Hepatocyte (in vitro differentiated cells): ENCODE results near the gene BATF3. TPM values are rescaled to one million over a fixed set of nuclear protein-coding genes. Genes with fewer than 3 reads are reported as not detected.
"Not testable (repeated sequence)": the region's sequence is repeated elsewhere in the genome, so short reads cannot be mapped to it uniquely, and the experiment has no call there.

ENCODE experiments used
- DNase-seq: peaks from one replicate; pipeline ENCODE4 v3.0.0-alpha.2; 2016; ENCODE audit warnings: low spot score
- H2AFZ ChIP-seq: fragments of 200-600 bp; sonication (generic); 2 replicates; pipeline ENCODE4 v1.6.0; 2016; ENCODE audit warnings: antibody characterized with exemption, mild to moderate bottlenecking
- H3K27ac ChIP-seq: fragments of 200-600 bp; sonication (generic); 2 replicates; pipeline ENCODE4 v1.5.1; 2016; ENCODE audit warnings: mild to moderate bottlenecking
- H3K27me3 ChIP-seq: fragments of 200-600 bp; sonication (generic); 2 replicates; pipeline ENCODE4 v1.6.1; 2016
- H3K36me3 ChIP-seq: fragments of 200-600 bp; sonication (generic); replicated peaks from 2 replicates; pipeline ENCODE4 v1.5.1; 2016; ENCODE audit warnings: low read depth; ENCODE audit not compliant: insufficient read depth
- H3K4me1 ChIP-seq: fragments of 200-600 bp; sonication (generic); 2 replicates; pipeline ENCODE4 v1.5.1; 2016; ENCODE audit warnings: mild to moderate bottlenecking, moderate library complexity; ENCODE audit not compliant: insufficient read depth
- H3K4me2 ChIP-seq: fragments of 200-600 bp; sonication (generic); 2 replicates; pipeline ENCODE4 v1.6.0; 2016
- H3K4me3 ChIP-seq: fragments of 200-600 bp; sonication (generic); 2 replicates; pipeline ENCODE4 v1.5.1; 2016; ENCODE audit warnings: mild to moderate bottlenecking
- H3K79me2 ChIP-seq: fragments of 200-600 bp; sonication (generic); 2 replicates; pipeline ENCODE4 v1.6.0; 2017; ENCODE audit warnings: mild to moderate bottlenecking
- H3K9me2 ChIP-seq: fragments of 200-600 bp; sonication (generic); replicated peaks from 2 replicates; pipeline ENCODE4 v1.6.0; 2017; ENCODE audit warnings: mild to moderate bottlenecking; ENCODE audit not compliant: insufficient read depth
- H3K9me3 ChIP-seq: fragments of 200-600 bp; sonication (generic); 2 replicates; pipeline ENCODE4 v1.5.1; 2016; ENCODE audit warnings: low read depth, mild to moderate bottlenecking
- H4K20me1 ChIP-seq: fragments of 200-600 bp; sonication (generic); 2 replicates; pipeline ENCODE4 v1.6.0; 2016; ENCODE audit warnings: mild to moderate bottlenecking; ENCODE audit not compliant: insufficient read depth, poor library complexity, severe bottlenecking
- CTCF ChIP-seq: fragments of 200-600 bp; sonication (generic); IDR thresholded peaks from 2 replicates; pipeline ENCODE4 v1.5.1; 2016; ENCODE audit warnings: antibody characterized with exemption, mild to moderate bottlenecking; ENCODE audit not compliant: poor library complexity
- EZH2 ChIP-seq: fragments of 200-600 bp; sonication (generic); IDR thresholded peaks from 2 replicates; pipeline ENCODE4 v1.6.1; 2016; ENCODE audit warnings: antibody characterized with exemption, mild to moderate bottlenecking, borderline replicate concordance
- EZH2phosphoT487 ChIP-seq: fragments of 200-600 bp; sonication (generic); IDR thresholded peaks from one replicate; pipeline ENCODE4 v1.6.1; 2018; ENCODE audit warnings: antibody characterized with exemption, mild to moderate bottlenecking, low read depth, moderate library complexity; ENCODE audit not compliant: unreplicated experiment, severe bottlenecking
- WGBS: methylation state at CpG from one replicate; pipeline ENCODE4 v1.1.6; 2016; ENCODE audit warnings: low lambda C conversion rate; ENCODE audit errors: missing lambda C conversion rate; 5-methylcytosine and 5-hydroxymethylcytosine counted together
- polyA plus RNA-seq: library from polyadenylated mRNA; unstranded; fragments of >200 nt; fragmentation: Nextera tagmentation; extraction: Ambion mirVana; gene quantifications from 2 replicates; pipeline ENCODE4 v1.2.1, GENCODE V29; 2016
- total RNA-seq: library from RNA; depleted of rRNA; stranded (reverse); fragments of >200 nt; gene quantifications from 2 replicates; pipeline ENCODE4 v1.2.3, GENCODE V29; 2014

BATF3 gene
- total and polyA plus RNA-seq, 2 experiments from 2014 or later = 3.5 TPM; not detected in 1

GRCh38 chr1:212731630-212732029 lies 32.0 kb upstream of the BATF3 start:
- WGBS = 97% methylated on average over 1 of the region's 1 CpG
- no peak overlapping the region for H2AFZ ChIP-seq

GRCh38 chr1:212728606-212729005 lies 29.0 kb upstream of the BATF3 start:
- H3K27me3 ChIP-seq = no peaks in the 10 kb centered on the region
- no peaks in the 10 kb centered on the region for H4K20me1 ChIP-seq
- H3K27ac ChIP-seq = peak overlapping the region; percentile 59
- no peaks in the 10 kb centered on the region for H3K79me2 ChIP-seq
- no peaks in the 10 kb centered on the region for H3K9me2 ChIP-seq
- no peak overlapping the region for H2AFZ ChIP-seq
- no peaks in the 10 kb centered on the region for H3K9me3 ChIP-seq
- 66% methylated on average over 5 of the region's 5 CpGs for WGBS
- H3K4me1 ChIP-seq = peaks cover 7% of the 10 kb centered on the region
- no peak overlapping the region for H3K4me3 ChIP-seq
- H3K4me2 ChIP-seq = peak overlapping the region; percentile 54
- H3K36me3 ChIP-seq = no peaks in the 10 kb centered on the region
- TF ChIP-seq EZH2phosphoT487 (no peak), EZH2 (no peak), CTCF (no peak)
- DNase-seq = peak; percentile 44

More at GRCh38 chr1:212731630-212732029, 32.0 kb upstream of the BATF3 start:
- Histone ChIP-seq H4K20me1 (no peaks in the 10 kb centered on the region), H3K27ac (no peak overlapping the region), H3K9me2 (no peaks in the 10 kb centered on the region), H3K9me3 (no peaks in the 10 kb centered on the region), H3K27me3 (no peaks in the 10 kb centered on the region), H3K4me1 (peaks cover 7% of the 10 kb centered on the region), H3K4me2 (no peak overlapping the region), H3K79me2 (no peaks in the 10 kb centered on the region), H3K36me3 (no peaks in the 10 kb centered on the region), H3K4me3 (no peak overlapping the region)
- no peak for TF ChIP-seq EZH2phosphoT487
- TF ChIP-seq EZH2 = no peak
- TF ChIP-seq CTCF = no peak
- DNase-seq = no peak

GRCh38 chr1:212727386-212728181 lies 27.9 kb upstream of the BATF3 start:
- DNase-seq = no peak
- Histone ChIP-seq H3K27me3 (no peaks in the 10 kb centered on the region), H3K9me3 (no peaks in the 10 kb centered on the region), H4K20me1 (no peaks in the 10 kb centered on the region), H3K4me3 (no peak overlapping the region), H3K9me2 (no peaks in the 10 kb centered on the region), H2AFZ (no peak overlapping the region), H3K36me3 (no peaks in the 10 kb centered on the region), H3K27ac (peak overlapping the region; percentile 59), H3K4me1 (peaks cover 7% of the 10 kb centered on the region), H3K4me2 (no peak overlapping the region), H3K79me2 (no peaks in the 10 kb centered on the region)
- TF ChIP-seq EZH2phosphoT487 = no peak
- no peak for TF ChIP-seq CTCF
- TF ChIP-seq EZH2 = no peak
- WGBS = 94% methylated on average over 13 of the region's 13 CpGs

GRCh38 chr1:212724679-212725078 lies 25.0 kb upstream of the BATF3 start:
- not testable (repeated sequence) for H4K20me1 ChIP-seq, H3K27me3 ChIP-seq, H3K4me3 ChIP-seq, H3K27ac ChIP-seq, H2AFZ ChIP-seq, H3K36me3 ChIP-seq, H3K9me3 ChIP-seq, DNase-seq, H3K4me1 ChIP-seq, H3K9me2 ChIP-seq, H3K4me2 ChIP-seq, H3K79me2 ChIP-seq
- WGBS = 99% methylated on average over 15 of the region's 34 CpGs
